Cardiac fibroblast (primary cell): ENCODE results near the gene CNNM2.
"Not testable (repeated sequence)": the region's sequence is repeated elsewhere in the genome, so short reads cannot be mapped to it uniquely, and the experiment has no call there.

ENCODE experiments used
- DNase-seq, 2 donors: peaks; one replicate each; pipeline versions ENCODE4 v3.0.0 to v3.0.0-alpha.2; 2010; ENCODE audit warnings: low read depth in 2 of 2
- H3K4me3 ChIP-seq, 2 donors: replicated peaks in 1 of 2; 1 replicate in 1 of 2; 2 replicates in 1 of 2; pipeline ENCODE4 v1.5.1; 2011; ENCODE audit warnings: low read depth in 2 of 2, low read length in 2 of 2, mild to moderate bottlenecking in 2 of 2, moderate library complexity in 1 of 2
- CTCF ChIP-seq: IDR thresholded peaks from one replicate; pipeline ENCODE4 v1.5.1; 2011; ENCODE audit warnings: low read depth, mild to moderate bottlenecking, low read length, inconsistent platforms

CNNM2 gene

GRCh38 chr10:102998399-102998907, 80.4 kb downstream of the CNNM2 start:
- TF ChIP-seq CTCF = no peak
- DNase-seq = no peak
- no peak overlapping the region for H3K4me3 ChIP-seq

GRCh38 chr10:103000050-103000449, 82.0 kb downstream of the CNNM2 start:
- not testable (repeated sequence) for DNase-seq, H3K4me3 ChIP-seq

DNA sequence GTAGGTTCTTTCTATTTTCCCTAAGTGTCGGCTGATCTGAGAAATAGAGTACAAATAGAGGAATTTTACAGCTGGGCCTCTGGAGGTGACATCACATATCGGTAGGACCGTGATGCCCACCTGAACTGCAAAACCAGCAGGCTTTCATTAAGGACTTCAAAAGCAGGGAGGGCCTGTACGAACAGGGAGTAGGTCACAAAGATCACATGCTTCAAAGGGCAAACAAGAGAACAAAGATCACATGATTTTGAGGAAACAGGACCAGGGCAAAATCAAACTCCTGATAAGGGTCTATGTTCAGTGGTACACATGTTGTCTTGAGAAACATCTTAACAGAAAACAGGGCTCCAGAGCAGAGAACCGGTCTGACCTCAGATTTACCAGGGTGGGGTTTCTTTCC, 88.9 kb downstream of the CNNM2 start:
- DNase-seq = no peak
- no peak for TF ChIP-seq CTCF

GRCh38 chr10:103013416-103013815, 95.3 kb downstream of the CNNM2 start:
- TF ChIP-seq CTCF = no peak
- no peak for DNase-seq

More for the DNA sequence above, 88.9 kb downstream of the CNNM2 start:
- no peak overlapping the region for H3K4me3 ChIP-seq

GRCh38 chr10:103019425-103019824, 101.3 kb downstream of the CNNM2 start:
- no peak for DNase-seq
- no peak for TF ChIP-seq CTCF
- no peak overlapping the region for H3K4me3 ChIP-seq

More at GRCh38 chr10:103013416-103013815, 95.3 kb downstream of the CNNM2 start:
- no peak overlapping the region for H3K4me3 ChIP-seq

GRCh38 chr10:103021150-103021899, 103.2 kb downstream of the CNNM2 start:
- no peak for DNase-seq
- H3K4me3 ChIP-seq = no peak overlapping the region
- TF ChIP-seq CTCF = no peak

- no peak for TF ChIP-seq CTCF
- peak; percentile 26 to 27 for DNase-seq
- H3K4me3 ChIP-seq = no peak overlapping the region
Observed at GRCh38 chr10:103021900-103022293, 103.8 kb downstream of the CNNM2 start.
